GM18870 (cell line): ENCODE results near the gene TDRD9.

ENCODE experiments used
- ATAC-seq: cut with Tn5 transposase; IDR thresholded peaks from one replicate; pipeline ENCODE4 v1.9.1; 2021; ENCODE audit warnings: moderate library complexity; ENCODE audit not compliant: unreplicated experiment

Gene TDRD9

GRCh38 chr14:104064003-104064402 is 135.7 kb downstream of the TDRD9 start:
- ATAC-seq, result no peak

- ATAC-seq, result no peak
Measured at GRCh38 chr14:104066279-104066678, 138.0 kb downstream of the TDRD9 start.

GRCh38 chr14:104066719-104067295 is 138.6 kb downstream of the TDRD9 start:
- ATAC-seq, result no peak

GRCh38 chr14:104069541-104069940 is 141.3 kb downstream of the TDRD9 start:
- ATAC-seq, result no peak

- no peak for ATAC-seq
Measured at GRCh38 chr14:104072586-104072985, 144.3 kb downstream of the TDRD9 start.

GRCh38 chr14:104073764-104074163 is 145.5 kb downstream of the TDRD9 start:
- no peak for ATAC-seq

GRCh38 chr14:104075530-104076151 is 147.4 kb downstream of the TDRD9 start:
- ATAC-seq, result no peak

GRCh38 chr14:104076743-104077142 is 148.5 kb downstream of the TDRD9 start:
- no peak for ATAC-seq

- peak; percentile 64 for ATAC-seq
Measured at GRCh38 chr14:104078031-104078455, 149.8 kb downstream of the TDRD9 start.

GRCh38 chr14:104080376-104081260 is 152.4 kb downstream of the TDRD9 start:
- no peak for ATAC-seq

- no peak for ATAC-seq
Measured at GRCh38 chr14:104081261-104081835, 153.1 kb downstream of the TDRD9 start.

- no peak for ATAC-seq
Measured at GRCh38 chr14:104081951-104082464, 153.8 kb downstream of the TDRD9 start.

- ATAC-seq, result no peak
Measured at GRCh38 chr14:104082807-104083206, 154.6 kb downstream of the TDRD9 start.

- ATAC-seq, result no peak
Measured at GRCh38 chr14:104084251-104085002, 156.2 kb downstream of the TDRD9 start.

GRCh38 chr14:104085032-104085888 is 157.0 kb downstream of the TDRD9 start, which contains the start of gene ASPG:
Gene ASPG (plus strand): TSS chr14:104085700. CDS start chr14:104085771, 71 bp downstream.
- no peak for ATAC-seq

GRCh38 chr14:104085889-104086201 is 157.6 kb downstream of the TDRD9 start:
- ATAC-seq, result no peak

GRCh38 chr14:104086210-104086660 is 158.0 kb downstream of the TDRD9 start:
- no peak for ATAC-seq

- no peak for ATAC-seq
Measured at GRCh38 chr14:104086661-104087461, 158.6 kb downstream of the TDRD9 start.

GRCh38 chr14:104087505-104087904 is 159.2 kb downstream of the TDRD9 start:
- no peak for ATAC-seq
